ENCODE data around the gene CKS2.
A peak's percentile ranks its signal among the peaks of the same experiment; 100 is the strongest.
"Not testable (repeated sequence)": the region's sequence is repeated elsewhere in the genome, so short reads cannot be mapped to it uniquely, and the experiment has no call there.

The CKS2 gene

GRCh38 chr9:89310475-89311345 lies at the start of gene CKS2:
TSS of gene CKS2 (plus strand) at chr9:89311195. CDS start at chr9:89311293, 98 bp downstream.
- DNase-seq (ENCODE audit: low read depth), result peak; percentile 99

DNA sequence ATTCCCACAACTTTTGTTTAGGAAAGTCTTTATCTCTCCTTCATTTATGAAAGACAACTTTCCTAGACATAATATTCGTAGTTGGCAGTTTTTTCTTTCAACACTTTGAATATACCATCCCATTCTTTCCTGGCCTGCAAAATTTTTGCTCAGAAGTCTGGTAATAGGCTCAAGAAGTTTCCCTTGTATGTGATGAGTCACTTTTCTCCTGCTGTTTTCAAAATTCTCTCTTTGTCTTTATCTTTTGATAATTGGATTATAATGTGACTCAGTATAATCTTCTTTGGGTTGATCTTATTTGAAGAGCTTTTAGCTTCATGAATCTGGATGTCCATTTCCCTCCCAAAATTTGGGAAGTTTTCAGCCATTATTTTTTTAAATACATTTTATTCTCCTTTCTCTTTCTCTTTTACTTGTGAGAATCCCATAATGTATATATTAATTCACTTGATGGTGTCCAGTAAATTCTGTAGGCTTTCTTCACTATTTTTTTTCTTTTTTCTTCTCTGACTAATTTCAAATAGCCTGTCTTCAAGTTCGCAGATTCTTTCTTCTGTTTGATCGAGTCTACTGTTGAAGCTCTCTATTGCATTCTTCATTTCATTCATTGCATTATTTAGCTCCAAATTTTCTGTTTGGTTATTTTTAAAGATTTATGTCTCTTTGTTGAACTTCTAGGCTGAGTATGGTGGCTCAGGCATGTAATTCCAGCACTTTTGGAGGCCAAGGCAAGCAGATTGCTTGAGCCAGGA lies 37.3 kb upstream of the CKS2 start:
- DNase-seq (ENCODE audit: low read depth), result no peak

DNA sequence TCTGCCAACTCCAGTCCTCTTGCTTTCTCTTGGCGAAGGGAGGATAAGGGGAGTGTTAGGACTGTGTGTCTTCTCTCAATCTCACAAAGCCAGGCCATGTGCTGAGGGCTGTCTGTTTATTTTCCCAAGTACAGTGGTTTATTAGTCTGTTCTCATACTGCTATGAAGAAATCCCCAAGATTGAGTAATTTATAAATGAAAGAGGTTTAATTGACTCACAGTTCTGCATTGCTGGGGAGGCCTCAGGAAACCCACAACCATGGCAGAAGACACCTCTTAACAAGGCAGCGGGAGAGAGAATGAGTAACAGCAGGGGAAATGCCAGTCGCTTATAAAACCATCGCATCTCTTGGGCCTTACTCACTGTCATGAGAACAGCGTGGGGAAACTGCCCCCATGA lies 36.2 kb upstream of the CKS2 start:
- no peak for DNase-seq (ENCODE audit: low read depth)

DNA sequence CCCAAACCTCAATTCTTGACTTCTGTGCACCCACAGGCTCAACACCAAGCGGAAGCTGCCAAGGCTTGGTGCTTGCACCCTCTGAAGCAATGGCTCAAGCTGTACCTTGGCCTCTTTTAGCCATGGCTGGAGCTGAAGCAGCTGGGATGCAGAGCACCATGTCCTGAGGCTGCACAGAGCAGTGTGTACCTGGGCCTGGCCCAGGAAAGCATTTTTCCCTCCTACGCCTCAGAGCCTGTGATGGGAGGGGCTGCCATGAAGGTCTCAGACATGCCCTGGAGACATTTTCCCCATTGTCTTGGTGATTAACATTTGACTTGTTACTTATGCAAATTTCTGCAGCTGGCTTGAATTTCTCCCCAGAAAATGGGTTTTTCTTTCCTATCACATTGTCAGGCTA lies 35.0 kb upstream of the CKS2 start:
- DNase-seq (ENCODE audit: low read depth), result not testable (repeated sequence)

DNA sequence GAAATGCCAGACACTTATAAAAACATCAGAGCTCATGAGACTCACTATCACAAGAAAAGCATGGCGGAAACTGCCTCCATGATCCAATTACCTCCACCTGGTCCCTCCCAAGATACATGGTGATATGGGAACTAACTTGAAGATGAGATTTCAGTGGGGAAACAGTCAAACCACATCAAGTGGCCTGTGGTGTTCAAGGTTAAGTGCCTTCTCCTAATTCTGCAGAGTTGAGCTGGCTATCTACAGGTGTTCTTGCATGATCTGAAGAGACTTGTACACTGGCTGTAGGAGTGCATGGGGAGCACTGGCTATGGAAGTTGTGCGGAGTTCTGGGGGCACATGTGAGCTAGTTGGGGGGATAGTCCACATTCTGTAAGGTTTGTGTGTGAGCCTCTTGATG lies 34.0 kb upstream of the CKS2 start:
- DNase-seq (ENCODE audit: low read depth), result no peak

GRCh38 chr9:89277454-89277853 lies 33.5 kb upstream of the CKS2 start:
- DNase-seq (ENCODE audit: low read depth), result no peak

GRCh38 chr9:89278551-89278950 lies 32.4 kb upstream of the CKS2 start:
- no peak for DNase-seq (ENCODE audit: low read depth)

GRCh38 chr9:89278997-89279739 lies 31.8 kb upstream of the CKS2 start:
- DNase-seq (ENCODE audit: low read depth), result no peak

DNA sequence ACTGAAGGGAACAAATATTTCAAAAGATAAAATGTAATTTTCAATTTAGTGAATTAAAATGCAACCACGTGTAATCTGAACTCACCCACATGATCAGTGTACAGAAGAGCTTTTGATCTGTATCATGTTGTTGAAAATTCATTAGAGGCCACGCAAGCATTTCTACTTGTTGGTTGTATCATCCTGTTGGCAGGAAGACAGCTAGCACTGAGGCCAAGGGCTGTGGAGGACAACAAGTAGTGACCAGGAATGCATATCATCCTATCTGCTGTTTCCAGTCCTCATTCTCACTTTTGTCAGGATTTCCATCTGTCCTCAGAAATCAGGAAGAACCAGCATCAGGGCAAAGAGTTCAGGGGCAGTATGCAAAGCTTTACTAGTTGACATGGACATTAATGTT lies 29.9 kb upstream of the CKS2 start:
- no peak for DNase-seq (ENCODE audit: low read depth)

DNA sequence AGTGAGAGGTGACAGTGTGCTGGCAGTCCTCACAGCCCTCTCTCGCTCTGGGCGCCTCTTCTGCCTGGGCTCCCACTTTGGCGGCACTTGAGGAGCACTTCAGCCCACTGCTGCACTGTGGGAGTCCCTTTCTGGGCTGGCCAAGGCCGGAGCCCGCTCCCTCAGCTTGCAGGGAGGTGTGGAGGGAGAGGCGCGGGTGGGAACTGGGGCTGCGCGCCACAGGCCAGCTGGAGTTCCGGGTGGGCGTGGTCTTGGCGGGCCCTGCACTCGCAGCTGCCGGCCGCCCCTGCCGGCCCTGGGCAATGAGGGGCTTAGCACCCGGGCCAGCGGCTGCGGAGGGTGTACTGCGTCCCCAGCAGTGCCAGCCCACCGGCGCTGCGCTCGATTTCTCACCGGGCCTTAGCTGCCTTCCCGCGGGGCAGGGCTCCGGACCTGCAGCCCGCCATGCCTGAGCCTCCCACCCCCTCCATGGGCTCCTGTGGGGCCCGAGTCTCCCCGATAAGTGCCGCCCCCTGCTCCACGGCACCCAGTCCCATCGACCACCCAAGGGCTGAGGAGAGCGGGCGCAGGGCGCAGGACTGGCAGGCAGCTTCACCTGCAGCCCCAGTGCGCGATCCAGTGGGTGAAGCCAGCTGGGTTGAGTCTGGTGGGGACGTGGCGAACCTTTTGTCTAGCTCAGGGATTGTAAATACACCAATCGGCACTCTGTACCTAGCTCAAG lies 28.6 kb upstream of the CKS2 start:
- not testable (repeated sequence) for DNase-seq (ENCODE audit: low read depth)

DNA sequence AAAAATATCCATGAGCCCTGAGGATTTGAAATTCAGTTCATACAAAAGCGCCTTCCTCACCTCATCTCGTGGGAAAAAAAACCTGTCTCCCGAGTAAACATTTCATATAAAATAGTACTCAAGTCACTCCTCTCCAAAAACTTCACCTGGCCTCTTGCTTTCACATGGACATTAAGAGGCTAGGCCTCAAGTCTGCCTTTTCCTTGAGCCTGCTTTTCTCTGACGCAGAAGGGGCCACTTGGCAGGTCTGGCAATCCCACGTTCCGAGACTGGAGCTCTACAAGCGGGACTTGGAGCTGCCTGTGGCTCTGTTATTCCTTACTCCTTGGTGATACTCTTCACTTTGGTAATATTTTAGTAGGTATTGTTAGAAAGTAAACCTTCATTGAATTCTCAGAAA lies 26.9 kb upstream of the CKS2 start:
- DNase-seq (ENCODE audit: low read depth), result no peak

DNA sequence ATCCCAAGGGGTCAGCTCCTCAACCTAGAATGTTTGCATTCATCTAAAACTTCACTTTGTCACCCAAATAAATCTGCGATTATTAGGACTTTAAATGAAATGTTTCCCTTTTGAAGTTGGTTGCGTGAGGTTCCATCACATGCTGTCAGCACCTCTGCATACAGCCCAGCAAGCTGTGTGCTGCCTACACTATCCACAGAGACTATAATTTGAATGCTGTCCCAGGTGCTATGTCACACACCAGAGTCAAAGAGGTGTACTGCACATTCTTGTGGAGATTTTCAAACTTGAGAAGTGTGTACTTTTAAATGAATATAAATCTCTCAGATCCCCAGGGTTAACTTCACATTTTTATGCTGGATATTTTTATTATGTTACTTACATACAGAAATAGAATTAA lies 19.3 kb upstream of the CKS2 start:
- DNase-seq (ENCODE audit: low read depth), result no peak

DNA sequence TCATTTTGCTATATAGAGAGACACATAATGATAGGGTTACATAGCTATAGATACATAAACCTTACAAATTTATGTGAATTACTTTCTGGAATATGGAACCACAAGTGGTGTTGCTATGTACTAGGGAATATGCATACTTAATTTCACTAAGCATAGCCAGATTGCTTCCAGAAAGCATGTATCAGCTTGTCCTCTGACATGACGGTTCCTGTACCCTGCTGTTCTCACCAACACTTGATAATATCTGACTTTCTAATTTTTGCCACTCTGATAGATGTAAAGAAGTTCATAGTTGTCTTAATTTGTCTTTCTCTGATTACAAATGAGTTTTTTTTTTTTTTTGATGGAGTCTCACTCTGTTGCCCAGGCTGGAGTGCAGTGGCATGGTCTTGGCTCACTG lies 18.0 kb upstream of the CKS2 start:
- no peak for DNase-seq (ENCODE audit: low read depth)

- DNase-seq (ENCODE audit: low read depth), result no peak
Measured at GRCh38 chr9:89295400-89295799, 15.6 kb upstream of the CKS2 start.

- not testable (repeated sequence) for DNase-seq (ENCODE audit: low read depth)
Measured at GRCh38 chr9:89301996-89302395, 9.0 kb upstream of the CKS2 start.

GRCh38 chr9:89304020-89304833 lies 6.8 kb upstream of the CKS2 start:
- DNase-seq (ENCODE audit: low read depth), result no peak

GRCh38 chr9:89304834-89305188 lies 6.2 kb upstream of the CKS2 start:
- no peak for DNase-seq (ENCODE audit: low read depth)

GRCh38 chr9:89305868-89306267 lies 5.1 kb upstream of the CKS2 start:
- DNase-seq (ENCODE audit: low read depth), result no peak

DNA sequence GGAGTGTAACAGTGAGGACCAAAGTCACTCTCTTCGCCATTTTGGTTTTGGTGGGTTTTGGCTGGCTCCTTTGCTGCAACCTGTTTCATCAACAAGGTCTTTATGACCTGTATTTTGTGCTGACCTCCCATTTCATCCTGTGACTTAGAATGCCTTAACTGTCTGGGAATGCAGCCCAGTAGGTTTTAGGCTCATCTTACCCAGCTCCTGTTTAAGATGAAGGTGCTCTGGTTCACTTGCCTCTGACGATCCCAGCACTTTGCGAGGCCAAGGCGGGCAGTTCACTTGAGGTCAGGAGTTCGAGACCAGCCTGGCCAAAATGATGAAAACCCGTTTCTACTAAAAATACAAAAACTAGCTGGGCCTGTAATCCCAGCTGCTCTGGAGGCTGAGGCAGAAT lies 1.8 kb upstream of the CKS2 start:
- DNase-seq (ENCODE audit: low read depth), result no peak

GRCh38 chr9:89309608-89310474 lies 1.2 kb upstream of the CKS2 start:
- no peak for DNase-seq (ENCODE audit: low read depth)
